ENCODE data around the gene PUM1.

Gene PUM1

DNA sequence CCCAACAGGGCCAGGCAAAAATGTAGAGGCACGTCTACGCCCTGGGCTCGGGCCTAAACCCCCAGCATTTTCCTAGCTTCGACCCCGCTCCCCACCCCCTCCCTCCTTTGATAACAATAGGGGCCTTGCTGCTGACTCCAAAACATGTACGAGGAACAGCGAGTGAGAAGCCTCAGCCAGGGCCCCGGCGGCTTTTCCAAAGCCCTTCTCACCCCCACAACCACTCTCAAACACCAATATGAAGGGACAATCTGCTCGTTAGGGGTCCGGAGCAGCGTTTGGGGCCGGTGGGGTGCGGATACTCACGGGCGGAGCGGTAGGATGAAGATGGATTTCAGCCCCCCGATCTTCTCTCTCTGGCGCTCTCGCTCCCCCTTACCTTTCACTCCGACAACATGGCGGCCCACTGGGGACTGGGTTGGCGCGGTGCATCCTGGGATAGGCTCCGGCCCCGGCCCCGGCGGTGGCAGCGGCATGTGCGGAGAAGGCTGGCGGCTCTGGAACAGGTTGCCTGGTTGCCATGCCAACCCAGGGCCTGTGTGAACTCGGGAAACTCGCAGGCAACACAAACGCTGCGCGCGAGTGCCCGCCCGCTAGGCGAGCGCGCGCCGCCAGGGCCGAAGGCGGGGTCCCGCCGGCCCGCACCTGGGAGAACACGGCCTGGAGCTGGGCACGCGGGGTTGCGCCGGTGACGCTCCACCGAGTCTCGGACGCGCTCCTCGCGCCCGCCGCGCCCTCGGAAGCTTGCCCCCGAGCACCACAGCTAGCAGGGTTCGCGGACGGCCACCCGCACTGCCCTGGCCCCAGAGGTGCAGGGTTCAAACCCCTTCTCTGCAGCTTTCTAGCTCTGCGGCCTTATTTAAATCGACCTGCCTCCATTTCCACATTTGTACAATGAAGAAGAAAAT, at the start of gene PUM1:
Gene PUM1, minus strand, starts transcription at position 408 of the 908 bp plus-strand sequence. CDS start 6,151 bp downstream, outside the sequence.
- no peaks in the 10 kb centered on the region for H3K27me3 ChIP-seq (ENCODE audit: control insufficient read depth, insufficient read depth, low read length)
- peak within 1 kb of the TSS; percentile 99 for H3K4me3 ChIP-seq (ENCODE audit: low read depth, low read length)
- no peaks in the 10 kb centered on the region for H3K9me3 ChIP-seq (ENCODE audit: control insufficient read depth, insufficient read depth, low read depth, low read length)
- peak within 1 kb of the TSS; percentile 98 for H3K9ac ChIP-seq (ENCODE audit: low read length)
- H3K27ac ChIP-seq (ENCODE audit: low read depth, low read length): peak within 1 kb of the TSS; percentile 98
- H3K36me3 ChIP-seq (ENCODE audit: control insufficient read depth, insufficient read depth, low read length): no peaks in the 10 kb centered on the region
- peaks cover 6% of the 10 kb centered on the region; the same call in 1 of the 2 replicates for H3K4me1 ChIP-seq (ENCODE audit: control insufficient read depth, insufficient read depth, low read length)

DNA sequence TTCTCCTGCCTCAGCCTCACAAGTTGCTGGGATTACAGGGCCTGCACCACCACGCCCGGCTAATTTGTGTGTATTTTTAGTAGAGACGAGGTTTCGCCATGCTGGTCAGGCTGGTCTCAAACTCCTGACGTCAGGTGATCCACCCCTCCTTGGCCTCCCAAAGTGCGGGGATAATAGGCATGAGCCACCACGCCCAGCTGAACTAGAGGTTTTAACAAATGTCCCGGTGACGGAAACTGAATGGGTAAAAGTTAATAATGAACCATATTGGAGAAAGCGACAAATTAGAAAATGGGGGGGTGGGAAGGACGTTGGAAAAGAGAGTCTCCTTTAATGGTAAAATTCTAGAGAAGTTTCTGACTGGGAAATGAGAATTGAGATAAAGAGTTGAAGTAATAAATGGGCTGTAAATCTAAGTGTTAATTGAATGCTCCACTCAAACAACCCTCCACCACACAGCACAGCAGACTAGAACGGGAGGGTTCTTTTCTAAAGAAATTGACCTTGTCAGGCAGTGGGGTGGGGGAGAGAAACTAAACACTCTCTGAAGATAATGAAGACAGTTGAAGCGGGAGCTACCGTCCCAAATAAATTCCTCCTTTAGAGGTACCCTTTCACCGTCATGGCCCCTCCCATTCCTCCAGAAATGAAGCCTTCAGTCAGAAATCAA, 46.9 kb upstream of the PUM1 start:
- H3K9me3 ChIP-seq (ENCODE audit: control insufficient read depth, insufficient read depth, low read depth, low read length): no peaks in the 10 kb centered on the region
- peaks cover 14% of the 10 kb centered on the region for H3K4me1 ChIP-seq (ENCODE audit: control insufficient read depth, insufficient read depth, low read length)
- H3K27me3 ChIP-seq (ENCODE audit: control insufficient read depth, insufficient read depth, low read length): no peaks in the 10 kb centered on the region
- no peaks in the 10 kb centered on the region for H3K36me3 ChIP-seq (ENCODE audit: control insufficient read depth, insufficient read depth, low read length)
- H3K27ac ChIP-seq (ENCODE audit: low read depth, low read length): no peak overlapping the region
- no peak overlapping the region for H3K9ac ChIP-seq (ENCODE audit: low read length)
- no peak overlapping the region for H3K4me3 ChIP-seq (ENCODE audit: low read depth, low read length)

GRCh38 chr1:31111290-31111951, 45.9 kb upstream of the PUM1 start:
- no peaks in the 10 kb centered on the region for H3K27me3 ChIP-seq (ENCODE audit: control insufficient read depth, insufficient read depth, low read length)
- H3K4me1 ChIP-seq (ENCODE audit: control insufficient read depth, insufficient read depth, low read length): peaks cover 14% of the 10 kb centered on the region
- no peak overlapping the region for H3K27ac ChIP-seq (ENCODE audit: low read depth, low read length)
- H3K9me3 ChIP-seq (ENCODE audit: control insufficient read depth, insufficient read depth, low read depth, low read length): no peaks in the 10 kb centered on the region
- H3K4me3 ChIP-seq (ENCODE audit: low read depth, low read length): no peak overlapping the region
- no peak overlapping the region for H3K9ac ChIP-seq (ENCODE audit: low read length)
- no peaks in the 10 kb centered on the region for H3K36me3 ChIP-seq (ENCODE audit: control insufficient read depth, insufficient read depth, low read length)

- Histone ChIP-seq H3K4me3 (ENCODE audit: low read depth, low read length) (no peak overlapping the region), H3K9ac (ENCODE audit: low read length) (no peak overlapping the region), H3K36me3 (ENCODE audit: control insufficient read depth, insufficient read depth, low read length) (no peaks in the 10 kb centered on the region), H3K27ac (ENCODE audit: low read depth, low read length) (no peak overlapping the region), H3K9me3 (ENCODE audit: control insufficient read depth, insufficient read depth, low read depth, low read length) (no peaks in the 10 kb centered on the region), H3K4me1 (ENCODE audit: control insufficient read depth, insufficient read depth, low read length) (peaks cover 14% of the 10 kb centered on the region), H3K27me3 (ENCODE audit: control insufficient read depth, insufficient read depth, low read length) (no peaks in the 10 kb centered on the region)
These were observed 45.3 kb upstream of the PUM1 start for GRCh38 chr1:31110846-31111245.

- Histone ChIP-seq H3K4me3 (ENCODE audit: low read depth, low read length) (no peak overlapping the region), H3K4me1 (ENCODE audit: control insufficient read depth, insufficient read depth, low read length) (peaks cover 14% of the 10 kb centered on the region)
These were observed 43.3 kb upstream of the PUM1 start for GRCh38 chr1:31108861-31109260.

DNA sequence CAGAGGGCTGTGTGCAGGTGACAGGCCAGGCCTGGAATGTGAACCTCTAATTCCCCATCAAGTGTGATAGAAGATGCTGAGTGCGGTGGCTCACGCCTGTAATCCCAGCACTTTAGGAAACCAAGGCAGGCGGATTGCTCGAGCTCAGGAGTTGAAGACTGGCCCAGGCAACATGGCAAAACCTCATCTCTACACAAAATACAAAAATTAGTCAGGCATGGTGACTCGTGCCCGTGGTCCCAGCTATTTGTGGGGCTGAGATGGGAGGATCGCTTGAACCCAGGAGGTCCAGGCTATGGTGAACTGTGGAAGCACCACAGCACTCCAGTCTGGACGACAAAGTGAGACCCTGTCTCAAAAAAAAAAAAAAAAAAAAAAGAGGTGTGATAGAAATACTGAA, 40.1 kb upstream of the PUM1 start:
- H3K27ac ChIP-seq (ENCODE audit: low read depth, low read length): no peak overlapping the region
- no peaks in the 10 kb centered on the region for H3K4me1 ChIP-seq (ENCODE audit: control insufficient read depth, insufficient read depth, low read length)
- H3K4me3 ChIP-seq (ENCODE audit: low read depth, low read length): no peak overlapping the region
- H3K9me3 ChIP-seq (ENCODE audit: control insufficient read depth, insufficient read depth, low read depth, low read length): no peaks in the 10 kb centered on the region
- no peaks in the 10 kb centered on the region for H3K27me3 ChIP-seq (ENCODE audit: control insufficient read depth, insufficient read depth, low read length)
- no peak overlapping the region for H3K9ac ChIP-seq (ENCODE audit: low read length)
- no peaks in the 10 kb centered on the region for H3K36me3 ChIP-seq (ENCODE audit: control insufficient read depth, insufficient read depth, low read length)

More at GRCh38 chr1:31108861-31109260, 43.3 kb upstream of the PUM1 start:
- no peaks in the 10 kb centered on the region for H3K27me3 ChIP-seq (ENCODE audit: control insufficient read depth, insufficient read depth, low read length)
- no peak overlapping the region for H3K27ac ChIP-seq (ENCODE audit: low read depth, low read length)
- no peaks in the 10 kb centered on the region for H3K9me3 ChIP-seq (ENCODE audit: control insufficient read depth, insufficient read depth, low read depth, low read length)
- no peak overlapping the region for H3K9ac ChIP-seq (ENCODE audit: low read length)
- H3K36me3 ChIP-seq (ENCODE audit: control insufficient read depth, insufficient read depth, low read length): no peaks in the 10 kb centered on the region

GRCh38 chr1:31102501-31102950, 37.0 kb upstream of the PUM1 start:
- H3K4me1 ChIP-seq (ENCODE audit: control insufficient read depth, insufficient read depth, low read length): no peaks in the 10 kb centered on the region
- no peak overlapping the region for H3K27ac ChIP-seq (ENCODE audit: low read depth, low read length)
- no peaks in the 10 kb centered on the region for H3K27me3 ChIP-seq (ENCODE audit: control insufficient read depth, insufficient read depth, low read length)

DNA sequence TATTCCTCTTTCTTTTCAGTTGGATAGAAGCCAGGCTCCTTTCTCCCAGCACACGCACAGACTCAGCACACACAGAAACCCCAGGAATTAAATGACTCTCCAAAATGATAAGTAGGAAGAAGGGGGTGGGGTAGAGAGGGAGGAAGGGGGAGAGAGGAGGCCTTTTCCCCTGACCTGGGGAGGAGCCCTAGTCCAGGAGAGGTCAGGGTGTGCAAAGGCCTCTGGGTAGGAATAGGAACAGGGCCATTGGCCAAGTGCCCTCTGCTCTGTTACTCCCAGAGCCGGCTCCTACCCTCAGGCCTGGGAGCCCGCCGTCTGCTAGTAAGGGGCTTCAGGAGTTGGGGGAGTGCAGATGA, 35.6 kb upstream of the PUM1 start:
- Histone ChIP-seq H3K27ac (ENCODE audit: low read depth, low read length) (no peak overlapping the region), H3K4me3 (ENCODE audit: low read depth, low read length) (no peak overlapping the region), H3K4me1 (ENCODE audit: control insufficient read depth, insufficient read depth, low read length) (no peaks in the 10 kb centered on the region), H3K36me3 (ENCODE audit: control insufficient read depth, insufficient read depth, low read length) (no peaks in the 10 kb centered on the region), H3K27me3 (ENCODE audit: control insufficient read depth, insufficient read depth, low read length) (no peaks in the 10 kb centered on the region), H3K9ac (ENCODE audit: low read length) (no peak overlapping the region), H3K9me3 (ENCODE audit: control insufficient read depth, insufficient read depth, low read depth, low read length) (no peaks in the 10 kb centered on the region)

More at GRCh38 chr1:31102501-31102950, 37.0 kb upstream of the PUM1 start:
- Histone ChIP-seq H3K4me3 (ENCODE audit: low read depth, low read length) (no peak overlapping the region), H3K9ac (ENCODE audit: low read length) (no peak overlapping the region), H3K36me3 (ENCODE audit: control insufficient read depth, insufficient read depth, low read length) (no peaks in the 10 kb centered on the region), H3K9me3 (ENCODE audit: control insufficient read depth, insufficient read depth, low read depth, low read length) (no peaks in the 10 kb centered on the region)

DNA sequence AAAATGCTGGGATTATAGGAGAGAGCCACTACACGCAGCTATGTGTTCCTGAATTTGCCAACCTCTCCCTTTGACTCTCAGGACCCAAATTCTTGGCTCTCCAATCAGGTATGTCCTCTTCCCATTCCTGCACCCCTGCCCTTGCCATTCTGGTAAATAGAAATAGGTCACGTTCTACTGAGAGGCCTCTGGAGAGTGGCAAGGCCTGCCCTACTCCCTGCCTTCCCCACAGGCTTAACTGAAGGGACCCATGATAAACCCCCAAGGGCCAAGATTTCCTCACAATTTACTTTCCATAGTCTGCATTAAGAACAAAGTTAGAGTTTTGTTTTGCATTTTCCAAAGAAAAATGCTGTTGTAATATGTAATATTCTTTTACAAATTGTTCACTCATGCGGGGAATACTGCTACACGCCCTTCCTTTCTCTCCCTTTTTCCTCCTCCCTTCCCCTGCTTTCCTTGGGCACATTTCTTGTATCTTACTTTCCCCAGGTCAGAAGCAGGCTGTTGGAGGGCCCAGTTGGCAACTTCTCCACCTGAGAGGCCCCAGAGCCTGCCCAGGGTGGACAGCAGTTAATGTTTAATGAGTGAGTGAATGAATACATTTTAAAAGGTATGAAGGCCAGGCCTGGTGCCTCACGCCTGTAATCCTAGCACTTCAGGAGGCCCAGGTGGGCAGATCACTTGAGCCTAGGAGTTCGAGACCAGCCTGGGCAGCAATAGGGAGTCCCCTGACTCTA, 33.9 kb upstream of the PUM1 start:
- H3K27me3 ChIP-seq (ENCODE audit: control insufficient read depth, insufficient read depth, low read length): no peaks in the 10 kb centered on the region
- H3K9me3 ChIP-seq (ENCODE audit: control insufficient read depth, insufficient read depth, low read depth, low read length): no peaks in the 10 kb centered on the region
- no peak overlapping the region for H3K27ac ChIP-seq (ENCODE audit: low read depth, low read length)
- H3K4me1 ChIP-seq (ENCODE audit: control insufficient read depth, insufficient read depth, low read length): no peaks in the 10 kb centered on the region
- no peak overlapping the region for H3K9ac ChIP-seq (ENCODE audit: low read length)
- H3K4me3 ChIP-seq (ENCODE audit: low read depth, low read length): no peak overlapping the region
- H3K36me3 ChIP-seq (ENCODE audit: control insufficient read depth, insufficient read depth, low read length): no peaks in the 10 kb centered on the region

DNA sequence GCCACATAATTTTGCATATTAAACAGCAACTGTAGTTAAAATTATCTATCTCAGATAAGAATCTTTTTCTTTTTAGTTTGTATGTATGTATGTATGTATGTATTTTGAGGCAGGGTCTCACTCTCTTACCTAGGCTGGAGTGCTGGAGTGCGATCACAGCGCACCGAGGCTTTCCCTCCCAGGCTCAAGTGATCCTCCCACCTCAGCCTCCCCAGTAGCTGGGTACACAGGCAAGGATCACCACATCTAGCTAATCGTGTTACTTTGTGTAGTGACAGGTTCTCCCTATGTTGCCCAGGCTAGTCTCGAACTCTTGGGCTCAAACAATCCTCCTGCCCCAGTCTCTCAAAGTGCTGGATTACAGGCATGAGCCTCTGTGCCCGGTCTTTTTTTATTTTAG, 30.5 kb upstream of the PUM1 start:
- no peak overlapping the region for H3K4me3 ChIP-seq (ENCODE audit: low read depth, low read length)
- no peak overlapping the region for H3K9ac ChIP-seq (ENCODE audit: low read length)
- no peak overlapping the region for H3K27ac ChIP-seq (ENCODE audit: low read depth, low read length)
- H3K4me1 ChIP-seq (ENCODE audit: control insufficient read depth, insufficient read depth, low read length): no peaks in the 10 kb centered on the region
- no peaks in the 10 kb centered on the region for H3K9me3 ChIP-seq (ENCODE audit: control insufficient read depth, insufficient read depth, low read depth, low read length)
- no peaks in the 10 kb centered on the region for H3K27me3 ChIP-seq (ENCODE audit: control insufficient read depth, insufficient read depth, low read length)
- no peaks in the 10 kb centered on the region for H3K36me3 ChIP-seq (ENCODE audit: control insufficient read depth, insufficient read depth, low read length)
